Non-pigmented ciliary epithelial cell (primary cell): ENCODE results near the gene IFIT3.
"Not testable (repeated sequence)": the region's sequence is repeated elsewhere in the genome, so short reads cannot be mapped to it uniquely, and the experiment has no call there.

Experiments
- DNase-seq: peaks from one replicate; pipeline ENCODE4 v3.0.0-alpha.2; 2010; ENCODE audit warnings: low read depth

IFIT3 gene, protein sequence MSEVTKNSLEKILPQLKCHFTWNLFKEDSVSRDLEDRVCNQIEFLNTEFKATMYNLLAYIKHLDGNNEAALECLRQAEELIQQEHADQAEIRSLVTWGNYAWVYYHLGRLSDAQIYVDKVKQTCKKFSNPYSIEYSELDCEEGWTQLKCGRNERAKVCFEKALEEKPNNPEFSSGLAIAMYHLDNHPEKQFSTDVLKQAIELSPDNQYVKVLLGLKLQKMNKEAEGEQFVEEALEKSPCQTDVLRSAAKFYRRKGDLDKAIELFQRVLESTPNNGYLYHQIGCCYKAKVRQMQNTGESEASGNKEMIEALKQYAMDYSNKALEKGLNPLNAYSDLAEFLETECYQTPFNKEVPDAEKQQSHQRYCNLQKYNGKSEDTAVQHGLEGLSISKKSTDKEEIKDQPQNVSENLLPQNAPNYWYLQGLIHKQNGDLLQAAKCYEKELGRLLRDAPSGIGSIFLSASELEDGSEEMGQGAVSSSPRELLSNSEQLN

DNA sequence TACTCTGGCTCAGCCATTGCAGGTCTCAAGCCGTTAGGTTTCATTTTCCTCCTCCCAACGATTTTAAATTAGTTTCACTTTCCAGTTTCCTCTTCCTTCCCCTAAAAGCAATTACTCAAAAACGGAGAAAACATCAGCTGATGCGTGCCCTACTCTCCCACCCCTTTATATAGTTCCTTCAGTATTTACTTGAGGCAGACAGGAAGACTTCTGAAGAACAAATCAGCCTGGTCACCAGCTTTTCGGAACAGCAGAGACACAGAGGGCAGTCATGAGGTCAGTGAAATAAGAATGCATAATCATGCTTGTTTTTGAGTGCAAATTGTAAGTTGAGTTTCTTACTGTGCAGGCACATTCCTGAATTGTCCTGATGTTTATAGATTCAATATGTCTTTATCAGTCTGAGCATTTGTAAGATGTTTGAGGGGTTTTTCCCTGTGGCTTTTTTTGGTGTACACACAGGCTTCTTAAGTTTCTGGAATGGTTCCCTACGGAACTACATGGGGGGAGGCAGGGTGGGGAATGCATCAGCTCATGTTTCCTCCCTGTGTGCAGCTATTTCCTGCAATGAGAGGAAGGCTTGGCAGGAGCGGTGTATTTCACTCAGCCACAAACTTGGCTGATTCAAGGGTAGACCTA lies at the start of gene IFIT3:
IFIT3 (plus strand) TSS at position 195 of the 639 bp plus-strand sequence; CDS start at position 272, 77 bp downstream.
- peak; percentile 85 for DNase-seq

DNA sequence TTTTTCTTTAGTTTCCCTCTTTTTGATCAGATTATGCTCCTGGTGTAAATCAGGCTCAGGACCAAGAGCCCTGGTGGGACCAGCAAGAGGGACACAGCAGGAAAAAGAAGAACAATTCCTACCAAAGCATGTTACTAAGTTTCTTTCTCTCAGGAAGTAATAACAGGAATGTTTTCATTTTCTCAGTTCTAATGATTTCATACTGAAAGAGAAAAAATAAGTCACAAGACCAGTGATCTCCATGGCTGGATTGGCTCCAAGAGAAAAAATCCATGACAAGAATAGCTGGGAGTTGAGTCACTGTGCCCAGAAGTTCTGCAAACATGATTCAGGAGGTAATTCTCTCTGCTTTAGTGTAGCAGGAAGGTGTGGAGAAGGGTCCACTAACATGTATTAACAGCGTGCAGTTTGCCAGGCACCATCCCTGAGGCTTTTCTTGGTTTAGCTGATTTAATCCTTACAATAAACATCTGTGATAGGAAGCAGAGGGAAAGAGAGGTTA lies 49.7 kb upstream of the IFIT3 start:
- DNase-seq, result peak; percentile 94

DNA sequence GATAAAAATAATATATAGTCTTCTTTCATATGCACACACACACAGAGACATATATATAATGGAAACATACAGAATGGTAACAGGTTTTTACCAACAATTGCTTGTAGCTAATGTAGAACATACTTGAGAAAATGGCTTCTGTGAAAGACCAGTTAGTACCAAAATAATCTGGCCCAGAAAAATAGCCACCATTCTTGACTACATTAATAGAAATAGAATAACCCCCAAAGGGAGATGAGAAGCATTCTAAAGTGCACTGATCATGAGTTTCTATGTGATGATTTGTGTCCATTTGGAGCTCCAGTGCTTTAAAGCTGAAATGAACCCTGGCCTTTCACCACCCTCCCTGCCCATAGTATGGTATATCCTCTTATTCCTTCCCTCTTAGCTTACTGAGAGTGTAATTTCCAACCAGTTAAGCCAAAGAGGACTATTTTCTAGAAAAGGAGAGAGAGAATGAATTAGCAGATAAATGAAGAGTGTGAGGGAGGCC lies 48.9 kb upstream of the IFIT3 start:
- no peak for DNase-seq

DNA sequence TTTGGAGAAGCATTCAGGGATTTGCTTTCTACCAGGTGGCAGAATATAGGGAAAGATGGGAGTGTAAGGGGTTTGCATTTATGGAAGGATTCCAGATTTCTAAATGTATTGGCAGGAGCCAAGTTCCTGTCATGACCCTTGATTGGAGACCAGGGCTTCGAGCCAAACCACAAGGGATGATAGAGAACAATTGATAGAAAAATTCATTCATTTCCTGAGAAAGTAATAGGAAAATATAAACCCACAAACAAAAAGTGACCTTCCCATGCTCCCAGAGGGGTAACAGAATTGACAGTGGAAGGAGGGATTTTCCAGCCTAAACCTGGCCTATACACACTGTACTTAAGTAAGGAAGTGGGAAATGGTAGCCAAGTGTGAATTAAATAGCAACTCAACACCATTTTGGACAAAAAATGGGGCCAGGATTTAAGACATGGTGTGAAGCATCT lies 48.4 kb upstream of the IFIT3 start:
- DNase-seq, result no peak

DNA sequence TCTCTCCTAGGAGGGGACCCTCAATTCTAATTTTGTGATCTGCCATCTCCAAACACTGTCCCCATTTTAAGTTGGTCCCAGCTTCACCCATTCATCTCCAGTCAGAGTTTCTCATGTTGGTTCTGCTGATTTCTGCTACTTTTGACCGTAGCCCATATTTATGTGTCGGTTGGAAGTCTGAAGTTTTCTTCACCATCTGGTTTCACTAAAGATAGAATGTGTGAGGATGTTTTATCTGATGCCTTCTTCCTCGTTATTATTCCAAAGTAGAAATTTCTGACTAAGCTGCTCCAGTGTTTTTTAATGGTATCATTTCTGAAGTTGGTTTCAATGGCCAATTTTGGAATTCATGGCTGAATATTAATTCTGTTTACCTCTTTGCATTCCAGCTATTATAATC lies 47.3 kb upstream of the IFIT3 start:
- no peak for DNase-seq

DNA sequence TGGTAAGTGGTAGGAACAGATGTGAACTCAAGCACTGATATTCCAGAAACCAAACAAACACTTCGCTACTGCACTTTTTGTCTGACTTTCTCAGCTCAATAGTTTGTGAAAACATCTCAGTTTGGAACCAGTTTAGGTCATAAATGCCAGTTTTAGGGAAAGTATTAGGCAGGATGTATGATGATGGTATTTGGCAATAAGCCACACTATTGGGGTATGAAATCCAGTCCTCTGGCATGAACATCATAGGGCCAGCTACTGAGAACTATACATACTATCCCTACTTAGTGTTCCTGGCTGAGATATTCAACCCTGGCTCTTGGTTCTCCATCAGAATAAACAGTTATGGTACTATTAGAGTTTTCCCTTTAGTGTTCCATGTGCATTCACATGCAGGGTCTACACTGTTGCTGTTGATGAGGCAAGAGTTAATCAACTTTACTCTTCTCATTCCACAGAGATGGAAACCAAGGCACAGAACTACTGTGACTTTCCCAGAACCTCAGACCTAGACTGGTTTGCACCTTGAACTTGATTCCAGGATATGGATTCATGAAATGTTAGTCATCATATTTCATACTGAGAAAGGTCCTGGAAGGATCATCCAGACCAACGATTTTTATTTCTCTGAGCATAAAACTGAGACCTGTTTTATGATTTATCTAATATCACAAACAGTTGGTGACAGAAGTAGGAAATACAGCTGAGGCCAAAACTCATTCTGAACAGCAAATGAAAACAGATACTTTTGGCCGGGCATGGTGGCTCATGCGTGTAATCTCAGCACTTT lies 46.0 kb upstream of the IFIT3 start:
- no peak for DNase-seq

DNA sequence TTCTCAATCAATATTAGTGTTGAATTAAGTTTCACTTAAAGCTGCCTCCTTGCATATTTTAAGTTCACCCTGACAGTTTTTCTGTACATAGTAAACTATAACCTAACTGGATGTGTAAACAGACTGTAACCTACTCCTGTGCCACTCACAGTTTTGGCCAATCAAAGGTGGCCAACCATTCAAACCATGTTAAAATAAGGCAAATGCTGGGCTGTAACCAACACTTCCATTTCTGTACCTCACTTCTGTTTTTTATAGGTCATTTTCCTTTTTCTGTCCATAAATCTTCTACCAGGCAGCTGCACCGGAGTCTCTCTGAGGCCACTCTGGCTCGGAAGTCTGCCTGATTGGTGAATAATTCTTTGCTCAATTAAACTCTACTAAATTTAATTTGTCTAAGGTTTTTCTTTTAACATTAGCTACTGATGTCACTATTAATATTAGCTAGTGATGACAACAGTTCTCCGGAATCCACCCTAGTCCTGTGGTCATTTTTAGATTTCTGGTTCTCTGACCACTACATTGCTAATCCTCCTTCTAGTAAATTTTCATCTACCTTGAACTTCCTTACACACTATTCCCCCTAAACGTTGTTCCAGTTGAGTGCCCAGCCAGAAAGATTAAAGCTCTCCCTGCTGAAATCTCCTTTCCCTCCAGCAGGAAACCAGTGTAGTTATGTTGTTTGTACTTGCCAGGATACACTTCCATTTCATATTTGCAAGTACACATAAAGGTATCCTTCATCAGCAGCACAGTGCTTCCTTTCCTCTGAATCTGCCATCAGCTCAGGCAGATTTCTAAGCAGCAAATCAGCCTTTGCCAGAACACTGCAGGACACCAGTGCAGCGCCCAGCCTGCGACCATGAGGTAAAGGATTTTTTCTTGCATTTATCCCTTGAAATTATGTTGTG lies 44.5 kb upstream of the IFIT3 start:
- DNase-seq, result no peak

DNA sequence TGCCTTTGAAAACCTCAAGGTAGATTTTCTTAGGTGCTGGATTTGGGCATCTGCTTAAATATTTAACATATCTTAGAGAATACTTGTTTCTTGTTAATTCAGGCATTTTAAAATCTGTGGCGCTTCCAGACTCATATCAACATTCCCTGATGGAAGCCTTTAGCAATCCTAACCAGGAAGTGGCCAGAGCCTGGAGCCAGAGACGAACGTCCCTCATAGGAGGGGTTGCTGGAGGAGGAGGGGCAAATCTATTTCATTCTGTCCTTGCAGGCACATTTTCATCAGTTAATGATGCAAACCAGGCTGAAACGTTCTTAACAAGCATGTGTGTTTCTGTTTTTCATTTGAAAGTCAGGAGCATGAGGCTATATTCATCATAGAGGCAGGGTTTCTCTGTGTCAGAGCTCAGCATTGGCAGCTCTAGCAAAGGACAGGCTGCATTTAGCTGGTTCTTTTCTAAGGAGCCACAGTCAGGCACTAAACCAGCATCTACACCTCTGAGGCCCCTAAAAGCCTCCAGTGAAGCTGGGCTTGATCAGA lies 43.8 kb upstream of the IFIT3 start:
- no peak for DNase-seq

DNA sequence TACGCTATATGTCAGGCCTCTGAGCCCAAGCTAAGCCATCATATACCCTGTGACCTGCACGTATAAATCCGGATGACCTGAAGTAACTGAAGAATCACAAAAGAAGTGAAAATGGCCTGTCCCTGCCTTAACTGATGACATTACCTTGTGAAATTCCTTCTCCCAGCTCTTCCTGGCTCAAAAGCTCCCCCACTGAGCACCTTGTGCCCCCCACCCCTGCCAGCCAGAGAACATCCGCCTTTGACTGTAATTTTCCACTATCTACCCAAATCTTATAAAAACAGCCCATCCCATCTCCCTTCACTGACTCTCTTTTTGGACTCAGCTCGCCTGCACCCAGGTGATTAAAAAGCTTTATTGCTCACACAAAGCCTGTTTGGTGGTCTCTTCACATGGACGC lies 43.1 kb upstream of the IFIT3 start:
- not testable (repeated sequence) for DNase-seq

DNA sequence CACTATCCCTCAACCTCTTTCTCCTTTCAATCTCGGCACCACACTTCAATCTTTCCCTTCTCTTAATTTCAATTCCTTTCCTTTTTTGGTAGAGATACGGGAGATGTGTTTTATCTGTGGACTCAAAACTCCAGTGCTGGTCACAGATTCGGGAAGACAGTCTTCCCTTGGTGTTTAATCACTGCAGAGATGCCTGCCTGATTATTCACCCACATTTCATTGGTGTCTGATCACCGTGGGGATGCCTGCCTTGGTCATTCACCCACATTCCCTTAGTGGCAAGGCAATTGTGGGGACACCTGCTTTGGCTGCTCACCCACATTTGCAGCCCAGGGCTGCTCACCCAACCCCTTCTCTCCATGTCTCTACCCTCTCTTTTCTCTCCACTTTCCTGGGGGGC lies 42.5 kb upstream of the IFIT3 start:
- not testable (repeated sequence) for DNase-seq

DNA sequence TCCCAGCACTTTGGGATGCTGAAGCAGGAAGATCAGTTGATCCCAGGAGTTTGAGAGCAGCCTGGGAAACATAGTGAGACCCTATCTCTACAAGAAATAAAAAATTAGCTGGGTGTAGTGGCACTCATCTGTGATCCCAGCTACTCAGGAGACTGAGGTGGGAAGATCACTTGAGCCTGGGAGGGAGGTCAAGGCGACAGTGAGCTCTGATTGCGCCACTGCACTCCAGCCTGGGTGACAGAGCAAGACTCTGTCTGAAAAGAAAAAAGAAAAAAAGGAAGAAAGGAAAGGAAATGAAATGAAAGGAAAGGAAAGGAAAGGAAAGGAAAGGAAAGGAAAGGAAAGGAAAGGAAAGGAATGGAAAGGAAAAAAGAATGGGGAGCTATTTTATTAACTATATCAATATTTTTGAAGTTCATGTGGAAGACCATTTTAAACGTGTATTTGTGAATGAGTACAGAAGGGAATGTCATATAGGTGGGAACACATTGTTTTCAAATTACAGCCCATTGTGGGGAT lies 33.0 kb upstream of the IFIT3 start:
- no peak for DNase-seq

DNA sequence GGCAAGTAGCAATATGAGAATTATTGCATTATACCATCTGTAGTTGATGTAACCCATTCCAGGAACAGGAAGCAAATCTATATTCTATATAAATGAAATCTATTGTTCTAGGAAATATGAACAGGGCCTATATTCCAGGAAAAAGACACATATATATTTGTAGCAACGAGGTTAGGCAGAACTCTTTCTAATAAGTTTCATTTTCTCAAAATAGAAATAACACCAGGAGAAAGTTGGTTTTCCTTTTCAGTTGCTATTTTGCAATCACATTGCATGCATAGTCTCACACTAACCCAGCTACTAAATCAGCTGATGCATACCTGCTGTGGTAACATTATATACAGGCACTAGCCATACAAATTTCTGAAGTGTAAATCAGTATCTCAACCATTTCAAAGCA lies 32.2 kb upstream of the IFIT3 start:
- DNase-seq, result no peak

DNA sequence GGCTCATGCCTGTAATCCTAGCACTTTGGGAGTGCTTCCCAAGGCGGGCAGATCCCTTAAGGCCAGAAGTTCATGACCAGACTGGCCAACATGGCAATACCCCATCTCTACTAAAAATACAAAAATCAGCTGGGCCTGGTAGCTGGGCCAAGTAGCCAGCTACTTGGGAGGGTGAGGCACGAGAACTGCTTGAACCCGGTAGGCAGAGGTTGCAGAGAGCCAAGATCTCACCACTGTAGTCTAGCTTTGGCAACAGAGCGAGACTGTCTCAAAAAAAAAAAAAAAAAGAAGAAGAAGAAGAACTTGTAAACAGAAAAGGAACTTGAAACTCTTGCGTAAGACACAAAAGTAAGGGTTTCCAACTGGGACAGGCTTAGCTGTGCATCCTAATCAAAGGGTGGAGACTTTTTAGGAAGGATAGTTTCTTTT lies 31.6 kb upstream of the IFIT3 start:
- no peak for DNase-seq

DNA sequence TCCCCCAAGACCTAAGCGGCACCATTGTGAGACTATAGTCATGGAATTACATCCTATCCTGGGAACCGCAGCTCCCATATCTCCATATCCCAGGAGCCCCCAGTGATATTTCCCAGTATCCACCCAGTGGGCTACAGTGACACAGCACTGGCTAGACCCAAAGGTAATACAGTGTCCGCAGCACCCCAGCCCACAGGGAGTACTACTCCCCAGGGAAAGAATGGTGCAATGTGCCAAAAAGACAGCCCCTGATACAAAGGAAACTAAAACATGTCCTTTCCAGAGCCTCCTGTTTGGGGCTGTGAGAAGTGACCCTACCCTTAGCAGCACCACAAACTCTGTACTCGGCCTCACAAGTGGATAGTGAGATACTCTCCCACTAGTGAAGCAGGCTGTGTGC lies 30.4 kb upstream of the IFIT3 start:
- no peak for DNase-seq

DNA sequence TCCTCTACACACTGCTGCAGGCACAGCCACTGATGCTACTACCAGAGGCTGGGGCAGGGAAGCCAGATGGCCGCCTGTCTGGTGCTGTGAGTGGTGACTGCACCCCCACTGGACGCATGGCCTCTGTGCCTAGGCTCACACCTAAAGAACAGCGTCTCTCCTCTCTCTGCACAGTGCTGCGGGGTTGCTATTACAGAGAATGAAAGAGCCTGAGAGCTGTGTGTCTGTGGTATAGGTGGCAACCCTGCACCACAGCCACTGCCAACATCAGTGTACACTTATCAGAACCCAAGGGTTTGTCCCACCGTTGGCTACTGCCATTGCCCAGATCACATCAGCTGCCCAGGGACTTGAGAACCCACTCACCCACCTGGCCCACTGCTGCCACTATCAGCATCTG lies 30.0 kb upstream of the IFIT3 start:
- no peak for DNase-seq

DNA sequence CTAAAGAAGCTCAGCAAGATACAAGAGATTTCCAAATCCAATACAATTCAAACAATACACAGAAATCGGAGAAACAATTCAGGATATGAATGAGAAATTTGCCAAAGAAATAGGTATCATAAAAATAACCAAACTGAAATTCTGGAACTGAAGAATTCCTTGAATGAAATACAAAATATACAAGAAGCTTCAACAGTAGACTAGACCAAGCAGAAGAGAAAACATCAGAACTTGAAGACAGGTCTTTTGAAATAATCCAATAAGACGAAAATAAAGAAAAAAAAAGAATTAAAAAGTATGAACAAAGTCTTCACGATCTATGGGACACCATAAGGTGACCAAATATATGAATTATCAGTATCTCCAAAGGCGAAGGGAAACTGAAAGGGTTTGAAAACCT lies 28.8 kb upstream of the IFIT3 start:
- no peak for DNase-seq

DNA sequence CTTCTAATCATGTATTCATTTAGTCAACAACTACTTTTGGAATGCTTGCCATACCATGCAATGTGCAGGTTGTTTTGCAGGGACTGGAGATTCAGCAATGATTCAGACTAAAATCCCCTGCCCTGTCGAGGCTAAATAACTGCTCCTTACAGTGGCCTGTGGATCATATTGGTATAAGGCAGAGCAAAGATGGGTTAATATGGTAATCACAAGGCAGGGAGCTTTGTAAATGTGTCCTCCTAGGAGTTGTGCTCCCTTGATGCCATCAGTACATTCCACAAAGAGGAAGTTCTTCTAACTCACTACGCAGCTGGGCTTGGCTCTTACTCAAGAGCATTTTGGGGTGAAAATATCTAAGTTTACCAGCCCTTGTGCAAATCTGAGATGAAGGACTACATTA lies 26.6 kb upstream of the IFIT3 start:
- no peak for DNase-seq

DNA sequence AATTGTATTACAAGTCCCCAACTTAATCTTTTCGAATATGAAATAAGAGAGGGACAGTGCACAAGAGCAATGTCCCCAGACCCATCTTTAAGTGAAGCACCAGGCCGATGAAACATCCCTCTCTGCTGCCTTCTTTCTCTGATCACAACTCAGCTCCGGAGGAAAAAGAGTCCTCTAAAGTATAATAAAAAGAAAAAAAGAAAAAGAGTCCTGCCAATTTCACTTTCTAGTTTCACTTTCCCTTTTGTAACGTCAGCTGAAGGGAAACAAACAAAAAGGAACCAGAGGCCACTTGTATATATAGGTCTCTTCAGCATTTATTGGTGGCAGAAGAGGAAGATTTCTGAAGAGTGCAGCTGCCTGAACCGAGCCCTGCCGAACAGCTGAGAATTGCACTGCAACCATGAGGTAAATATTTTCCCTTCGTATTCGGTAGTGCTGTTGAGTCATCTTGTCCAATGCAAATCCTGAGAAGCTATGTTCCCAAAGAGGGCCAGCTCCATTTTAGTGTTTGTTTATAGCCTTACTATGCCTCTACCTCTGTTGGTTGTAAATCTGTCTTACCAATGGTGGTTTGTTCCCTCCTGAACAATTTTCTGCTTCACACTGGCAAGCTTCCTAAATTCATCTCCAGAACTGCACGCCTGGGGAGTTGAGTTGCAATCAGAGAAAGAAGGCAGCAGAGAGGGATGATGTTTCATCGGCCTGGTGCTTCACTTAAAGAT lies 25.9 kb upstream of the IFIT3 start, which contains the start of gene IFIT2:
IFIT2 (plus strand) TSS at position 326 of the 725 bp plus-strand sequence; CDS start at position 404, 78 bp downstream.
- no peak for DNase-seq

DNA sequence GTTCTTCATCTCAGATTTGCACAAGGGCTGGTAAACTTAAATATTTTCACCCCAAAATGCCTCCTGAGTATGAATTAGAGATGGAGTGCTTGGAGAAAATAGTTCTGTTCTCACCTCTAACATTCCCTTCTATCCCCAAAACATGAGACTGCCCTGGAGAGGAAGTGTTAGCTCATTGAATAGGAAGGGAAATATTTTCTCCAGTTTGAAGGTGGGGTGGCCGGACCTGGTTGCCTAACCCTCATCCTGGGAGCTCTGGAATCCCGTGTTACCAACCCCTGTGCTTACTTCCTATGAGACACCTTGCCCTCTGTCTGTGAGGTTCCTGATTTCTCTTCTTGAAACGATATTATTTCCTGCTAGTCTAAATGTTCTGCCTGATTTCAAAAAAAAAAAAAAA lies 25.2 kb upstream of the IFIT3 start:
- no peak for DNase-seq

DNA sequence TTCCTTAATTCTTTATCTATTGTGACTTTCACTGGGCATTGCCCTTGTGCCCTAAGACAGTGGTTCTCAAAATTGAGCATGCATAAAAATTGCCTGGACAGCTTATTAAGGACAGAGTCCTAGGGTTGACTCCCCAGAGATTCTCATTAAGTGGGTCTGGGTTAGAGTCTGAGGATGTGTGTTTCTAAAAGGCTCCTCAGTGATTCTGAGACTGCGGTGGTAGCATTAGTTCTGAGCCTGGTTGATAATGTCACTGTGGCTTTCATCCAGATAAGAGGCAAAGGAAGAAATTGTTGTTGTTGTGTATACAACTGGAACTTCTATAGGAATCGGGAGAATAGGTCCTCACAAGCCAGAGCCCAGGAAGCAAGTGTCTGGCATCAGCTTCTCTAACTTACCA lies 24.6 kb upstream of the IFIT3 start:
- DNase-seq, result no peak
